HepG2 (cell line): ENCODE data around the gene SNPH. TPM values are rescaled to one million over a fixed set of nuclear protein-coding genes. Genes with fewer than 3 reads are reported as not detected.
A peak's percentile ranks its signal among the peaks of the same experiment; 100 is the strongest.

Source experiments
- BORCS8-MEF2B ChIP-seq: sonication (generic); formaldehyde crosslinking; IDR thresholded peaks from 2 replicates; pipeline ENCODE4 v1.8.0; 2022; ENCODE audit warnings: mild to moderate bottlenecking, missing genetic modification reagents
- CBX1 ChIP-seq: IDR thresholded peaks from one replicate; pipeline ENCODE4 v1.6.1; 2016; ENCODE audit warnings: antibody characterized with exemption, low read depth
- CERS6 ChIP-seq: sonication (generic); formaldehyde crosslinking; IDR thresholded peaks from 2 replicates; pipeline ENCODE4 v1.5.0; 2020; ENCODE audit warnings: missing genetic modification reagents
- CREBL2 ChIP-seq: sonication (generic); formaldehyde crosslinking; IDR thresholded peaks from 2 replicates; pipeline ENCODE4 v1.8.1; 2023; ENCODE audit warnings: missing genetic modification reagents, mild to moderate bottlenecking, borderline replicate concordance
- DZIP1 ChIP-seq: sonication (generic); formaldehyde crosslinking; IDR thresholded peaks from 2 replicates; pipeline ENCODE4 v1.5.0; 2020; ENCODE audit warnings: mild to moderate bottlenecking, missing genetic modification reagents
- FOXP4 ChIP-seq: sonication (generic); formaldehyde crosslinking; IDR thresholded peaks from 2 replicates; pipeline ENCODE4 v1.4.0; 2020; ENCODE audit warnings: missing genetic modification reagents
- GABPB1 ChIP-seq: IDR thresholded peaks from 2 replicates; pipeline ENCODE4 v1.6.1; 2016; ENCODE audit warnings: mild to moderate bottlenecking, missing genetic modification reagents, moderate library complexity, missing compliant biosample characterization
- GATAD1 ChIP-seq: IDR thresholded peaks from 2 replicates; pipeline ENCODE4 v1.6.1; 2016; ENCODE audit warnings: missing genetic modification reagents, missing compliant biosample characterization
- MED1 ChIP-seq: sonication (generic); formaldehyde crosslinking; IDR thresholded peaks from 2 replicates; pipeline ENCODE4 v1.4.0; 2020; ENCODE audit warnings: missing genetic modification reagents
- MEIS1 ChIP-seq: sonication (generic); formaldehyde crosslinking; IDR thresholded peaks from 2 replicates; pipeline ENCODE4 v1.9.0; 2021; ENCODE audit warnings: mild to moderate bottlenecking, missing genetic modification reagents, moderate library complexity, borderline replicate concordance
- MYC ChIP-seq: sonication (generic); formaldehyde crosslinking; IDR thresholded peaks from 2 replicates; pipeline ENCODE4 v1.9.0; 2021; ENCODE audit warnings: missing genetic modification reagents, borderline replicate concordance
- NR2F6 ChIP-seq, 2 experiments: IDR thresholded peaks; 2 replicates each; pipeline ENCODE4 v1.6.1; 2016; ENCODE audit warnings: antibody characterized with exemption in 1 of 2, mild to moderate bottlenecking in 1 of 2
- PHF20 ChIP-seq: sonication (generic); formaldehyde crosslinking; IDR thresholded peaks from 2 replicates; pipeline ENCODE4 v1.5.0; 2020; ENCODE audit warnings: mild to moderate bottlenecking, missing genetic modification reagents
- SRF ChIP-seq: IDR thresholded peaks from 2 replicates; pipeline ENCODE4 v1.6.1; 2011; ENCODE audit warnings: mild to moderate bottlenecking, low read depth, low read length, moderate library complexity
- TIGD3 ChIP-seq: sonication (generic); formaldehyde crosslinking; IDR thresholded peaks from 2 replicates; pipeline ENCODE4 v1.5.1; 2020; ENCODE audit warnings: mild to moderate bottlenecking, missing genetic modification reagents, borderline replicate concordance
- ZFP62 ChIP-seq: sonication (generic); formaldehyde crosslinking; IDR thresholded peaks from 2 replicates; pipeline ENCODE4 v1.4.0; 2020; ENCODE audit warnings: missing genetic modification reagents
- ZFY ChIP-seq: sonication (generic); formaldehyde crosslinking; IDR thresholded peaks from 2 replicates; pipeline ENCODE4 v1.4.0; 2020; ENCODE audit warnings: missing genetic modification reagents
- ZNF362 ChIP-seq: sonication (generic); formaldehyde crosslinking; IDR thresholded peaks from 2 replicates; pipeline ENCODE4 v1.4.0; 2020; ENCODE audit warnings: missing genetic modification reagents, mild to moderate bottlenecking, borderline replicate concordance
- ZNF451 ChIP-seq: sonication (generic); formaldehyde crosslinking; IDR thresholded peaks from 2 replicates; pipeline ENCODE4 v1.5.0; 2020; ENCODE audit warnings: mild to moderate bottlenecking, missing genetic modification reagents
- ZNF790 ChIP-seq: sonication (generic); formaldehyde crosslinking; IDR thresholded peaks from 2 replicates; pipeline ENCODE4 v1.8.0; 2022; ENCODE audit warnings: missing genetic modification reagents, mild to moderate bottlenecking, borderline replicate concordance
- polyA plus RNA-seq, 8 experiments: library from polyadenylated mRNA; depleted of rRNA in 3 of 8; stranded (reverse) in 7 of 8; unstranded in 1 of 8; fragments of >200 nt; fragmentation: Illumina TruSeq in 4 of 8; extraction: Trizol in 4 of 8; gene quantifications; 2 replicates each; pipeline versions ENCODE4 v1.2.1 to v1.2.3, GENCODE V29; 2011 to 2016; ENCODE audit warnings: low read depth in 4 of 8, missing spikeins in 1 of 8, mixed read lengths in 1 of 8; ENCODE audit not compliant: insufficient read depth in 1 of 8
- total RNA-seq, 5 experiments: library from RNA; depleted of rRNA; stranded (reverse); fragments of >200 nt; fragmentation: Illumina TruSeq; extraction: Trizol; gene quantifications; 2 replicates each; pipeline ENCODE4 v1.2.3, GENCODE V29; 2016; ENCODE audit warnings: low read depth in 1 of 5

Gene SNPH
- total and polyA plus RNA-seq, 2 of the 13 experiments (the other 11 are each of a cell fraction or from before 2014, with no cell fraction given): 0.09 TPM; not detected in 1

GRCh38 chr20:1317545-1318255 lies 51.6 kb downstream of the SNPH start (continued):
- TF ChIP-seq FOXP4 (CRISPR knock-in tag) (no peak), GABPB1 (CRISPR knock-in tag) (no peak), MEIS1 (peak; percentile 41; the same call in 1 of the 2 replicates), SRF (no peak), GATAD1 (CRISPR knock-in tag) (no peak), DZIP1 (no peak), MYC (CRISPR knock-in tag) (0 out of 2 replicates have a peak, but pooled peaks have one; percentile 22), CBX1 (no peak), PHF20 (CRISPR knock-in tag) (no peak), ZFP62 (CRISPR knock-in tag) (no peak), ZNF790 (CRISPR knock-in tag) (no peak), ZNF362 (no peak), MED1 (peak; percentile 44; the same call in 1 of the 2 replicates), ZFY (CRISPR knock-in tag) (0 out of 2 replicates have a peak, but pooled peaks have one; percentile 18), CREBL2 (CRISPR knock-in tag) (no peak), BORCS8-MEF2B (CRISPR knock-in tag) (no peak), ZNF451 (CRISPR knock-in tag) (no peak), CERS6 (CRISPR knock-in tag) (no peak), TIGD3 (CRISPR knock-in tag) (no peak), NR2F6 (IDR thresholded peaks at IDR 0.05) (peak; percentile 83), NR2F6 (CRISPR knock-in tag; IDR thresholded peaks at IDR 0.05) (peak; percentile 88)
